ENCODE data around the gene CIROP.

The CIROP gene, protein sequence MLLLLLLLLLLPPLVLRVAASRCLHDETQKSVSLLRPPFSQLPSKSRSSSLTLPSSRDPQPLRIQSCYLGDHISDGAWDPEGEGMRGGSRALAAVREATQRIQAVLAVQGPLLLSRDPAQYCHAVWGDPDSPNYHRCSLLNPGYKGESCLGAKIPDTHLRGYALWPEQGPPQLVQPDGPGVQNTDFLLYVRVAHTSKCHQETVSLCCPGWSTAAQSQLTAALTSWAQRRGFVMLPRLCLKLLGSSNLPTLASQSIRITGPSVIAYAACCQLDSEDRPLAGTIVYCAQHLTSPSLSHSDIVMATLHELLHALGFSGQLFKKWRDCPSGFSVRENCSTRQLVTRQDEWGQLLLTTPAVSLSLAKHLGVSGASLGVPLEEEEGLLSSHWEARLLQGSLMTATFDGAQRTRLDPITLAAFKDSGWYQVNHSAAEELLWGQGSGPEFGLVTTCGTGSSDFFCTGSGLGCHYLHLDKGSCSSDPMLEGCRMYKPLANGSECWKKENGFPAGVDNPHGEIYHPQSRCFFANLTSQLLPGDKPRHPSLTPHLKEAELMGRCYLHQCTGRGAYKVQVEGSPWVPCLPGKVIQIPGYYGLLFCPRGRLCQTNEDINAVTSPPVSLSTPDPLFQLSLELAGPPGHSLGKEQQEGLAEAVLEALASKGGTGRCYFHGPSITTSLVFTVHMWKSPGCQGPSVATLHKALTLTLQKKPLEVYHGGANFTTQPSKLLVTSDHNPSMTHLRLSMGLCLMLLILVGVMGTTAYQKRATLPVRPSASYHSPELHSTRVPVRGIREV

DNA sequence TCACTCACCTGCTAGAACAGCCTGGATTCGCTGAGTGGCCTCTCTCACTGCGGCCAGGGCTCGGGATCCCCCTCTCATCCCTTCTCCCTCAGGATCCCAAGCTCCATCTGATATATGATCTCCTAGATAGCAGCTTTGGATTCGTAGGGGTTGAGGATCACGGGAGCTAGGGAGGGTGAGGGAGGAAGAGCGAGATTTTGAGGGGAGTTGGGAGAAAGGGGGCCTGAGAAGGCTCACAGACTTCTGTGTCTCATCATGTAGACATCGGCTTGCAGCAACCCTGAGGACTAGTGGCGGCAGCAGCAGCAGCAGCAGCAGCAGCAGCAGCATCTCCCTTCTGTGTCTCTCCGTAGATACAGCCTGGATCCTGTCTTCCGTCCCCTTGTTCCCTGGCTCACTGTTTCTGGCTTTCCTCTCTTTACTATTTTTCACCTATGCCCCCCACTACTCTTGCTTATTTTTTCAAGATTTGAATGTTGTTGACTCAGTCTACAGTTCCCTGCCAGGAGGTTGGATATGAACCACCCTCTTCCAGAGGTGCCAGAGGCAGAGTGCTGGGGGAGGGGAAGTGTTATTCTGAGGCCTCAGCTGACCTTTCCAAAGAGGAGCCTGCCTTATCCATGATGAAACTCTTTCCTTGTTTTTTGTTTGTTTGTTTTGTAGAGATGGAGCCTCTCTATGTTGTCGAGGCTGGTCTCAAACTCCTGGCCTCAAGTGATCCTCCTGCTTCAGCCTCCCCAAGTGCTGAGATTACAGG lies at the start of gene CIROP:
Gene CIROP, minus strand, starts transcription at position 399 of the 757 bp plus-strand sequence. Its CDS starts 69 bp downstream, at position 330.
- DNase-seq, result no peak

DNA sequence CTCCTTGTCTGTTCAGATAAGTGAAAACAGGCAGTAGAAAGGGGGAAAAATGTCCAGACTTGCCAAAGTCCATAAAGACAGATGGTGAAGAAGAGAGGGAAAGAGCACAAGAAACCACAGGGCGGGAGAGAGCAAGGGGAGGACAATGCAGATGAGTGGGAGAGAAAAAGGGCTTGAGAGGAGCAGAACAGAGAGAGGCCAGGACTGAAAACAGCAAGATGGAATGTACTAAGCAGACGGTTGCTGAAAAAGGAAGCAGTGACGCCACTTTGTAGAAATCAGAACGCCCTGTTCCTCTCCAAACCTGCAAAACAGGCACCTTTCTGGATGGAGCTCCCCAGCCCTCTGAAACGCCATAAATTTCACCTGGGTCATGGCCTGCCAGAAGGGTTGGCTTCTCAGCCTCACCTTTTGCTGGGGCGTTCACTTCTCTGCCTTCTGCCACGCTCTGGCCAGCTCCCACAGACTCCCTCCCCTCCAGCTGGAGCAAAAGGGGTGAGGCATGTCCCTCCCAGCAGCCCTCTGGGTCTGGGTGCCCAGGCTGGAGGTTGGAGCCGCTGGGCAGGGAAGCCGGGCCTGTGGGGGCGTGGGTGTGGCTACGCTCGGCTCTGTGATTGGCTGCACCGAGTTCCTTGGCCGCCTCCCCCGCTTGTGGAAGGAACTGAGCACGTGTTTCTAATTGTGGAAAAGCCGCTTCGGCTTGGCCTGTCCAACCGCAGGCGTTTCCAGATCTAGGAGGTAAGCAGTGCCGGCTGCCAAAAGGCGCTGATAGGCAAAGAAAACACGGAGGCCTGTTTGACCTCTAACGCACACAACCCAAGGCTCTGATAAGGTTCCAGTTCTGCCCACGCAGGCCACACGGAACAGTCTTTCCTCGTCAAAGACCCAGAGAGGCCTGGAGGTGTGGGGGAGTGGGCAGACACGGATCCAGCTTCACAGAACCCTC lies 49.3 kb upstream of the CIROP start:
- DNase-seq, result no peak

DNA sequence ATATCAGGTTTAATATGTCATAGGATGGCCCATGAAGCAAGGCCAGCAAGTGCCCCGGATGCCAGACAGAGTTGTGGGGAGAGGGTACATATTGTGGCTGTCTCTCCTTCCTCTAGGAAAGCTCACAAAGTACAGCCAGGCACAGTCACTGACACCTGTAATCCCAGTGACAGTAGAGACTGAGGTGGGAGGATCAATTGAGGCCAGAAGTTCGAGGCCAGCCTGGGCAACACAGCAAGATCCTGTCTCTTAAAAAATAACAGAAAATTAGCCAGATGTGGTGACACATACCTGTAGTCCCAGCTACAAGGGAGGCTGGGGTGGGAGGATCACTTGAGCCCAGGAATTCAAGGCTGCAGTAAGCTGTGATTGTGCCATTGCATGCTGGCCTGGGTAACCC lies 46.6 kb upstream of the CIROP start:
- DNase-seq, result no peak

DNA sequence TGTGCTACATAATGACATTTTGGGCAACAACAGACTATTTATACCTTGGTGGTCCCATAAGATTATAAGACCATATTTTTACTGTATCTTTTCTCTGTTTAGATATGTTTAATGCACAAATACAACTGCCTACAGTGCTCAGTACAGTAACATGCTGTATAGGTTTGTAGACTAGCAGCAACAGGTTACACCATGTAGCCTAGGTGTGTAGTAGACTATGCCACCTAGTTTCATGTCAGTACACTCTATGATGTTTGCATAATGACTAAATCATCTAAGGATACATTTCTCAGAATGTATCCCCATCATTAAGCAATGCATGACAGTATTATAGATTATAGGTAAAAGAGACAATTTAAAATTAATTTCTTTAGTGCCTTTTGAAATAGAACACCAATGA lies 45.0 kb upstream of the CIROP start:
- no peak for DNase-seq

DNA sequence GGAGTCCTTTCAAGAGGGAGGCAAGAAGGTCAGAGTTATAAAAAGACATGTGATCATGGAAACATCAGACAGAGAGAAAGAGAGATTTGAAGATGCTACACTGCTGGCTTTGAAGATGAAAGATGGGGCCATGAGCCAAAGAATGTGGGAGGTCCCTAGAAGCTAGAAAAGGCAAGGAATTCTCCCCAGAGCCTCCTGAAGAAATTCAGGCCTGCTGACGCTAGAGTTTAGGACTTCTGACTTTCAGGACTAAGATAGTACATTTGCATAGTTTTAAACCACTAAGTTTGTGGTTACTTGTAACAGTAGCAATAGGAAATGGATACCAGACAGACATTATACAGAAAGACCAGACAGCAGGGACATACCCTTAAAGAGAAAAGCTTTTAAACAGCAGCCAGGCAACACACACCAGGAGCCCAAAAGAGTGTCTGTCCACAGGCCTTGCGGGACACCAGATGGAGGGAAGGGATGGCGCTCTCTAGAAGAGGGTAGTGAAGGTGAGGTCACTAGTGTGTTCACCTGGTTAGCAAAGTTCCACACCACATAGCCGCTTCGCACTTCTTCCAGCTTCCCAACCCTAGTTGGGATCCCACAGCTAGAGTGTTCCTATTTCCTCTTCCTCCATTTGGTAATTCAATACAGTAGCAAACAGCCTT lies 43.9 kb upstream of the CIROP start:
- no peak for DNase-seq

DNA sequence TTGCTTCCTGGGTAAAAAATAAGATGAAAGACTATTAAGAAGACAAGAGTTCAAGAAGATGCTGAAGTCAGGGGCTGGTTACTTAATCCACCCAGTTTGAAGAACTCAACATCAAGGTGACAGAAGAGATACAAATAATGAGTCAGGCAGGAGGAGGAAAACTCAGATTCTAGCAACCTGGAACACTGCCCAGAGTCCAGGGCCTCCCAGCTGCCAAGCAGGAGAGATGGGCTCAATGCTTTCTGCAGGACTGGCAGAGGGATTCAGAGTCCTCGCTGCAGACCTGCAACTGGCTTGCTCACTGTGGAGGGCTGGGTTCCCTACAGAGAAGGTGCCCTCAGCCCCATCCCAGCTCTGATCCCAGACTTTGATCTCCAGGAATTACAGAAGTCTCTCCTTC lies 42.9 kb upstream of the CIROP start:
- DNase-seq, result no peak

DNA sequence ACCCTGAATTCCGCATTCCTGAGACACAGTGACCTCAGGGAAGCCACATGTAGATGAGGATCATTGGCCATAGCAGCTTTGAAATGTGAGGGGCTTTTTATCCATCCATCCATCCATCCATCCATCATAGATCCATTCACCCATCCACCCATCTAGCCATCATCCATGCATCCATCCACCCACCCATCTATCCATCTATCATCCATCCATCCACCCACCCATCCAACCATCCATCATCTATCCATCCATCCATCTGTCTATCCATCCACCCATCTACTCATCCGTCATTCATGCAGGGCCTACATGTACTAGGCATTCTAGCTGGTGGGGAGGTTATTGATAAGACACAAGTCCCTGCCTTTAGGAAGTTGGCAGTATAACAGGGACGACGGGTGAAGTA lies 42.2 kb upstream of the CIROP start:
- DNase-seq, result no peak

DNA sequence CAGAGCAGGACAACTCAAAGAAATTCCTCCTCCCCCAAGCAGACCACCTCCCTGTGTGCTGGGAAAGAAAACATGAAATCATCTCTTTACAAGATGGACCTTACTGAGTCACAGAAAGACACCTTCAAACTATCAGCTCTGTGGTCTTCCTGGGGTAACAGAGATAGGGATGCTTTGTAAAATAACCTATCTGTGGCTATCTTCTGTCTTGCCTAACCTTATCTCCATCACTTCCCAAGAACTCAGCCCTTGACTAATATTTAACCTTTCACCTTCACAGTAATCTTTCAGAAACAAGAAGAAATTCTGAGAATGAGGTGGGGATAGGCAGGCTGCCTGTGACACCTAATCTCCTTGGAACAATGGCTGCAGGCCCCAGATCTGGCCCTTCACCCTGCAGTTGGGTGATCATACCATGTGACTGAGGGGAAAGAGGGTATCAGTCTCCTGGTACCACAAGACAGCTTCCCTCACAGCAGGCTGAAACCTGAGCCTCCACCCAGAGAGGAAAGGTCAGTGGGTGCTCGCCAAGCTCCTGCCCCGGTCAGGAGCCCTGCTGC lies 41.6 kb upstream of the CIROP start:
- DNase-seq, result no peak

DNA sequence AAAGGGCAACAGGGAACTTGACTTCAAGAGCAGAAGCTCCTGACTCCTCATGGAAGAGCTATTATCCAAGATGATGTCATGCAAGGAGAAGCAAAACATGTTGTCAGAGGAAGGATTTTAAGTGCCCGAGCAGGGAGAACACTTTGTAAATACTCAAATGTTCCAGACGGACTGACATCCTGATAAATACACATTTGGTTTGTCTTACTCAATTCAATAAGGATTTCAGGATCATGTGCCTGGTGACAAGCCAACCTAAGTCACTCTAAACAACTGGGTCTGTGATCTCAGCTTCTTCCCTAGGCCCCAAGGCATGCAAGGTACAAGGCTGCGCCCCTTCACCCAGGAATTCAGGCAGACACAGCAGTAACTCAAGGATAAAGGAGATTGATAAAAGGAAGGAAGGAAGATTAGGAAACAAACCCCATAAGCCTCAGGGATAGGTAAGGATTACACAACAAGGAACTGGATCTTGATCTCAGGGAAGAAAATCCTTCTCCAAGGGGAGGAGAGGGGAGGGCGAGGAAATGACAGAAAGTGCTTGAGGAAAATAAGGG lies 41.1 kb upstream of the CIROP start:
- no peak for DNase-seq

DNA sequence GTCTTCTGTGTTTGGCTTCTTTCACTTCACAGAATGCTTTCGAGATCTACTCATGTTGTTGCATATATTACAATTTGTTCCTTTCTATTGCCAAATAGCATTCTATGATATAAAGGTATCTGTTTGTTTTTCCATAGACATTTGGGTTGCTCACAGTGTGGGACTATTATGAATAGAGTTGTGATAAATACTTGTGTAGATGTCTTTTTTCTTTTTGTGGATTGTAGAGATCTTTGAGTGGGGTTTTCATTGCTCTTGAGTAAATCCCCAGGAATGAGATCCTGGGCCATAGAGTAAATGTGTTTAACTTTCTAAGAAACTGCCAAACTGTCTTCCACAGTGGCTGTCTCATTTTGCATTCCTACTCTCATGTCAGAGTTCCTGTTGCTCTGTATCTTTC lies 39.1 kb upstream of the CIROP start:
- no peak for DNase-seq

DNA sequence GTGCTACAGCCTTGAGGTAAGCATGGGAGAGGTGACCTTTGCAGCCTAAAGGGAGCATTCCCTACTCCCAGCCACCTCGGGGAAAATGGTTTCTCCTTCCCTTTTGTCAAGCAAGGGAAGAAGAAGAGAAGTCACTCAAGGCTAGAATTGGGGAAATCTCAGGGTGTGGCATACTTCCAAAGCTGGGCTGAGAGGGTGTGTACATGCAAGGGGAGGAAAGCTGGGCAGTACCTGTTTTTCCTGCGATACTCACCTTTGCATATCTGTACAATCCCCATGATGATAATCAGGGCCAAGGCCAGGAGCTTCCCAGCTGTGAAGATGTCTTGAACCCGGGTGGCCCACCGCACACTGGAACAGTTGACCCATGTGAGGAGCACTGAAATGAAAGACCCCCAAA lies 38.0 kb upstream of the CIROP start:
- no peak for DNase-seq

DNA sequence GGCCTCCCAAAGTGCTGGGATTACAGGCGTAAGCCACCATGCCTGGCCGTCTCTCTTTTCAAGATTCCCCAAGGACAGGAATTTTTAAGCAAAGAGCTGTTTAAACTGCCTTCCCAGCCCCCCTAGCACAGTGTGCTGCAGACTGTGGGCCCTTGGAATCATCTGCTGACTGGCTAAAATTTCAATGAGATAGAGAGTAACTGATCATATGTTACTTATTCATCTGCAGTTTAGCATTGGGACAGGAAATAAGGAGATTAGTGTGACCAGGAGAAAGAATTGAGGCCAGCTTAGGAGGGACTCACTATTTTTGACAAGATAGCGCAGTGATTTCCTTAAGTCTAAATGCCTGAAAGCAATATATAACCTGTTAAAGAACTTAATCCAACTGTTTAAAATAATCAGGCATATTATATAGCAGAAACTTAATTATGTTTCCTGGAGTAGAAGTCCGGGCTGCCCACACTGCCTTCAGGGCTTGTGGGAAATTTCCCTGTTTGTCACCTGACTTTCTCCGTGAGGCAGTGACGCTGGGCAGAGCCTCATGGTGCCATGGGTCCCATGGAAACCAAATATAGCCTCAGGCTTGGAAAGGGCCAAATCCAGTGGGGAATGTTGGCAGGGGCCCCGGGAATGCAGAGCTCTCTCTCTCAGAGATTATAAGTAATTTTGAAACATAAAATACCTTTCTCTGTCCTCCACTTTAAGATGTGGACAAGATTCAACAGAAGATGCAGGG lies 37.1 kb upstream of the CIROP start:
- no peak for DNase-seq

DNA sequence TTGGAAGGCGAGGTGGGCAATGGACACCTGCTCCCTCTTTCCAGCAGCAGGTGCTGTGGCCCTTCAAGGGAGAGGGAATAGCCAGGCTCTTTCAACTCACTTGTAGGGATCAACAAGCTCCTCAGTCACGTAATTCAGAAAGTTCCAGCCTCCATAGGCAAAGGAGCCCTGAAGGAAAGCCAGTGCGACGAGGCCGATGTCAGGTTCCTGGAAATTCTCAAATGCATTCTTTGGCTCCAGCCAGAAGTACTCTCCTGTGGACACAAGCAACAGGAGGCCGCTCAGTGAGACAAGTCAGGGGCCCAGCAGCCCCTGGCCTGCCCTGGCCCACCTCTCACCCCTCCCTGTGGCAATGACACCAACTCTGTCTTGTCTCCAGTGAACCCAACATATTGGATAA lies 35.6 kb upstream of the CIROP start:
- DNase-seq, result no peak

DNA sequence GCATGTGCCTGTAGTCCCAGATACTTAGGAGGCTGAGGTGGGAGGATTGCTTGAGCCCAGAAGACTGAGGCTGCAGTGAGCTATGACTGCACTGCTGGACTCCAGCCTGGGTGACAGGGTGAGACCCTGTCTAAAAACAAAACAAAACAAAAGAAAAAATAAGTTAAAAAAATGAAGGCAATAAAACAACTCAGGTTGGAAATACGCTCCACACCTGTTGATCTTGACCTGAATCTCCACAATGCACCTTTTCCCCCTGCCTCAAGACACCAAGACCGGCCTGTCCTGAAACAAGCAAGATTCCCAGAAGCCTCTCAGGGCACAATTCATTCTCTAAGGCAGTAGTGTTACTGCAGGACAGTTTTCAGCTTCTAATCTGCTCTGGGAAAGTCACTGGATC lies 35.1 kb upstream of the CIROP start:
- no peak for DNase-seq

DNA sequence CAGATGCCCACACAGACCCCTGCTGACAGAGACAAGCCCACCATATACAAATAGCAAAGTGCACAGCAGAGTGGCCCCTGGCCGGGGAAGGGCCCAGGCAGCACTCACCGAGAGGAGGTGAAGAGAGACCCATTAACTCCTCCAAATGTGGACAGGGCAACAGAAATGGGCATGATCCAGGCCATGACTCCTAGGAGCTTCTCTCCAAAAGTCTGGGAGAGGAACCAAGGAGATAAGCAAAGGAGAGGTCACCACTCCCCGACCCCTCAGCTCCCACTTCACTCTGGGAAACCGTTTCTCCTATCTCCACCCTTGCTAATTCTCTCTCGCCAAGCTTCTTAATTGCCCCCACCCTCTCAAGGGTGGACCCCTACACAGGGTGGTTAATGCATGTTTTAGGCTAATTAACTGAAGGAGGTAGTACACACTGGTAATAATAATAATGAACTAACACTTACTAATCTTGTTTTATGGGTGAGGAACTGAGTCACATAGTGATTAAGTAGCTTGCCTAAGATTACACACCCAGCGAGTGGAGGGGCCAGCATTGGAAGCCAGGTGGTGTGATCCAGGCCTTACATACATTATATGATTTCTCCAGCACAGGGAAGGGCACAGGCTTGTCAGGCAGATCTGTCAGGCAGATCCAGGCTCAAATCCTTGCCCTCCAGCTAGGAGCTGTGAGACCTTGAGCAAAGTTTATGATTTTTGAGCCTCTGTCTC lies 33.2 kb upstream of the CIROP start:
- DNase-seq, result no peak

DNA sequence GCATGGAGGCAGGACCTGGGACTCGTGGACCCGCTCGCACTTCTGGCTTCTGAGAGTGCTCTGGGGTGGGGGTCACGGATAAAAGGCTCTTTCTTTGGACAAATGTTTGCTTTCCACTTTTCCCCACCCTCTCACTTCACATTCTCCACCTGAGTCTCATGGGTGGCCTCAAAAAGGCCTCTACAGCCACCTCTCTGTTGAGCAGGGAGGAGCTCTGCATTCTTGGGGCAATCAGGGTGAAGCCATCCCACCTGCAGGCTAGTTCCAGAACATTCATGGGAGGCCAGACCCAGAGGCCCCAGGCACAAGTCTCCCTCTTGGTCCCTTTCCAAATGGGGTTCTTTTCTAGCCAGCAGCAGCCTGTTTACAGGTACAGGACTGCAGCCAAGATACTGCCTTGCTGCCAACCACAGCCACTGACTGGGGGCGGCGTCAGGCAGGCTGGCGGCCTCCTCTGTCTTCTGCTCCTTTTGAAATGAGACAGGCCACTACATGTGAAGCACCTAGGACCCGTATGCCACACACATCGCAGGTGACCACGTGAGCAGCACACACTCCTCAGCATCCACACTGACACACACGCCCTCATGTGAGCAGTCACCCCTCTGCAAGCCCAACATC lies 32.5 kb upstream of the CIROP start:
- DNase-seq, result no peak

DNA sequence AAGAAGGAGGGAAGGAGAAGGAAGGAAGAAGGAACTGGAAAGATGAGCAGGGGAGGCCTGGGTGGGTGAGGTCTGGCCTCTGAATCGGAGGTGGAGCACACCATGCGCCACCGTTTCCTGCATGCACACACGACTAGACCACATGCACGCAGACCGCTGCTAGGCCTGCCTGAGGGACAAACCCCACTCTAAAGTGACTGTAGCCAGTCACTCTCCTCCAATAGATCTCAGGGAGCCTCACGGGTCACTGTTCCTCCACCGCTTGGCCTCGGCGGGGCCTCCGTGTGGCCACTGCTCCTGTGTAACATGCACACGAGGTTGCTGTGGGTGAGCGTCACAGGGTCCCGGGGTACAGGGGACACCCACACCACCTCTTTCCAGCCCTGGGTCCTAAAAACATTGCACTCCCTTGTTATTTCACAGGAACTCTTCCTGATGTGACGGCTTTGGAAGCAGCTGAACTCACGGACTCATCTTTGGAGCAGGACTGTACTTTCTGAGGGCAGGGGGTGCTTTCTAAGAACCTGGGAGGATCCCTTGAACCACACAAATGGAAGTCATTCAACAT lies 31.9 kb upstream of the CIROP start:
- no peak for DNase-seq

DNA sequence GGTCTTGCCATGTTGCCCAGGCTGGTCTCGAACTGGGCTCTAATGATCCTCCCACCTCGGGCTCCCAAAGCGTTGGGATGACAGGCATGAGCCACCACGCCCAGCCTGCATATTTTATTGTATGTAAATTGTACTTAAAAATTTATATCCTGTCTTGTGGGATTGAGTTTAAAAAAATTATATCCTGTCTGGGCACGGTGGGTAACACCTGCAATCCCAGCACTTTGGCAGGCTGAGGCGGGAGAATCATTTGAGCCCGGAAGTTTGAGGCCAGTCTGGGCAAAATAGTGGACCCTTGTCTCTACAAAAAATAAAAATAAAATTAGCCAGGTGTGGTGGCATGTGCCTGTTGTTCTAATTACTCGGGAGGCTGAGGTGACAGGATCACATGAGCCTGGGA lies 28.2 kb upstream of the CIROP start:
- DNase-seq, result no peak

DNA sequence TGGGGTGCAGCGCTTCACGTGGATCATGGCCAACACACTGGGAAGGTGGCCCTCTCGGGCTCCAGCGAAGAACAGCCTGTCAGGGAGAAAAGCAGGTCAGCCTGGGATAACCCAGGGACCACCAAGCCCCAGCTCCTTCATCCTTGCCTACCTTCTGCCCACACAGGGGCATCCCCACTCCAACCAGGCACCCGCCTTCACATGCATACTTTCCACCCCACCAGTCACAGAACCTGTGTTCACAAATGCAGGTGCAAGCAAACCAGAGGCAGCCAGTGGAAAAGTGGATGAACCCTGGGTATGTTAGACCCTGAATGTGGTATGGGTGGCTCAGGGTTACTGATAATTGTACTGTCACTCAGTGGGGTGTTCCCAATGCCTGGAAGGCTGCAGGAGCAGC lies 26.7 kb upstream of the CIROP start:
- no peak for DNase-seq

Measured in activated CD4-positive, alpha-beta T cell treated with anti-CD3 and anti-CD28 coated beads, Interleukin-10, Interleukin-2, amounts not matched to agents 100 ng/mL and 50 ng/mL, durations not matched to agents 16 hours and 8 hours (primary cell).